ENCODE results near the gene HEG1. TPM values are rescaled to one million over a fixed set of nuclear protein-coding genes. Genes with fewer than 3 reads are reported as not detected.
A peak's percentile ranks its signal among the peaks of the same experiment; 100 is the strongest.

Gene HEG1
- total RNA-seq, 1 experiment from 2014 or later, result 21.6 TPM

GRCh38 chr3:125032100-125032643 is 23.6 kb downstream of the HEG1 start:
- no peak for DNase-seq (ENCODE audit: low read depth in 1 of 2, low spot score in 2 of 2)
- Histone ChIP-seq H3K9me3 (replicated peaks) (peaks cover 4% of the 10 kb centered on the region; the same call in 1 of the 2 replicates), H3K4me3 (no peak overlapping the region), H3K27me3 (replicated peaks) (no peaks in the 10 kb centered on the region), H3K27ac (no peak overlapping the region), H3K4me1 (replicated peaks) (peaks cover 16% of the 10 kb centered on the region), H3K36me3 (peaks cover 28% of the 10 kb centered on the region)

GRCh38 chr3:125031544-125031943 is 24.3 kb downstream of the HEG1 start:
- H3K9me3 ChIP-seq (replicated peaks), result peaks cover 4% of the 10 kb centered on the region; the same call in 1 of the 2 replicates

GRCh38 chr3:125028657-125029056 is 27.1 kb downstream of the HEG1 start:
- Histone ChIP-seq H3K4me3 (no peak overlapping the region), H3K4me1 (replicated peaks) (peaks cover 33% of the 10 kb centered on the region), H3K9me3 (replicated peaks) (no peaks in the 10 kb centered on the region), H3K36me3 (peaks cover 56% of the 10 kb centered on the region), H3K27me3 (replicated peaks) (no peaks in the 10 kb centered on the region), H3K27ac (no peak overlapping the region)
- no peak for DNase-seq (ENCODE audit: low read depth in 1 of 2, low spot score in 2 of 2)

More at GRCh38 chr3:125031544-125031943, 24.3 kb downstream of the HEG1 start:
- H3K27me3 ChIP-seq (replicated peaks), result no peaks in the 10 kb centered on the region
- H3K4me1 ChIP-seq (replicated peaks), result peaks cover 16% of the 10 kb centered on the region
- H3K36me3 ChIP-seq, result peaks cover 34% of the 10 kb centered on the region
- H3K27ac ChIP-seq, result no peak overlapping the region
- H3K4me3 ChIP-seq, result no peak overlapping the region
- DNase-seq (ENCODE audit: low read depth in 1 of 2, low spot score in 2 of 2), result no peak

GRCh38 chr3:125025642-125026041 is 30.2 kb downstream of the HEG1 start:
- Histone ChIP-seq H3K27me3 (replicated peaks) (no peaks in the 10 kb centered on the region), H3K9me3 (replicated peaks) (no peaks in the 10 kb centered on the region), H3K4me1 (replicated peaks) (peaks cover 41% of the 10 kb centered on the region), H3K27ac (no peak overlapping the region), H3K36me3 (peaks cover 75% of the 10 kb centered on the region), H3K4me3 (no peak overlapping the region)
- no peak for DNase-seq (ENCODE audit: low read depth in 1 of 2, low spot score in 2 of 2)

- DNase-seq (ENCODE audit: low read depth in 1 of 2, low spot score in 2 of 2), result no peak
- peaks cover 83% of the 10 kb centered on the region for H3K36me3 ChIP-seq
- H3K4me1 ChIP-seq (replicated peaks), result peaks cover 41% of the 10 kb centered on the region
- H3K27me3 ChIP-seq (replicated peaks), result no peaks in the 10 kb centered on the region
- H3K27ac ChIP-seq, result peak overlapping the region; percentile 33; the same call in 1 of the 2 replicates
- no peak overlapping the region for H3K4me3 ChIP-seq
- no peaks in the 10 kb centered on the region for H3K9me3 ChIP-seq (replicated peaks)
Measured at GRCh38 chr3:125024817-125025216, 31.0 kb downstream of the HEG1 start.

GRCh38 chr3:125023833-125024555 is 31.8 kb downstream of the HEG1 start:
- Histone ChIP-seq H3K4me3 (no peak overlapping the region), H3K36me3 (peaks cover 88% of the 10 kb centered on the region), H3K4me1 (replicated peaks) (peaks cover 39% of the 10 kb centered on the region), H3K27me3 (replicated peaks) (no peaks in the 10 kb centered on the region), H3K9me3 (replicated peaks) (no peaks in the 10 kb centered on the region), H3K27ac (peak overlapping the region; percentile 33; the same call in 1 of the 2 replicates)
- no peak for DNase-seq (ENCODE audit: low read depth in 1 of 2, low spot score in 2 of 2)

GRCh38 chr3:125022206-125022605 is 33.6 kb downstream of the HEG1 start:
- Histone ChIP-seq H3K36me3 (peaks cover 83% of the 10 kb centered on the region), H3K4me3 (no peak overlapping the region)

GRCh38 chr3:125019271-125019670 is 36.5 kb downstream of the HEG1 start:
- H3K4me3 ChIP-seq, result no peak overlapping the region
- peaks cover 22% of the 10 kb centered on the region for H3K4me1 ChIP-seq (replicated peaks)
- no peaks in the 10 kb centered on the region for H3K27me3 ChIP-seq (replicated peaks)
- H3K27ac ChIP-seq, result no peak overlapping the region
- no peaks in the 10 kb centered on the region for H3K9me3 ChIP-seq (replicated peaks)
- no peak for DNase-seq (ENCODE audit: low read depth in 1 of 2, low spot score in 2 of 2)
- peaks cover 76% of the 10 kb centered on the region for H3K36me3 ChIP-seq

More at GRCh38 chr3:125022206-125022605, 33.6 kb downstream of the HEG1 start:
- no peak for DNase-seq (ENCODE audit: low read depth in 1 of 2, low spot score in 2 of 2)
- no peaks in the 10 kb centered on the region for H3K9me3 ChIP-seq (replicated peaks)
- H3K27ac ChIP-seq, result no peak overlapping the region
- H3K27me3 ChIP-seq (replicated peaks), result no peaks in the 10 kb centered on the region
- peaks cover 32% of the 10 kb centered on the region for H3K4me1 ChIP-seq (replicated peaks)

GRCh38 chr3:125017406-125017805 is 38.4 kb downstream of the HEG1 start:
- no peak for DNase-seq (ENCODE audit: low read depth in 1 of 2, low spot score in 2 of 2)
- Histone ChIP-seq H3K27ac (no peak overlapping the region), H3K36me3 (peaks cover 79% of the 10 kb centered on the region), H3K4me1 (replicated peaks) (peaks cover 5% of the 10 kb centered on the region; the same call in 1 of the 2 replicates), H3K27me3 (replicated peaks) (no peaks in the 10 kb centered on the region), H3K9me3 (replicated peaks) (no peaks in the 10 kb centered on the region), H3K4me3 (no peak overlapping the region)

- no peak for DNase-seq (ENCODE audit: low read depth in 1 of 2, low spot score in 2 of 2)
- Histone ChIP-seq H3K36me3 (peaks cover 87% of the 10 kb centered on the region), H3K27me3 (replicated peaks) (no peaks in the 10 kb centered on the region), H3K9me3 (replicated peaks) (no peaks in the 10 kb centered on the region), H3K4me3 (no peak overlapping the region), H3K4me1 (replicated peaks) (peaks cover 8% of the 10 kb centered on the region), H3K27ac (no peak overlapping the region)
Measured at GRCh38 chr3:125014570-125015179, 41.1 kb downstream of the HEG1 start.

GRCh38 chr3:125013095-125013494 is 42.7 kb downstream of the HEG1 start:
- Histone ChIP-seq H3K27ac (no peak overlapping the region), H3K4me1 (replicated peaks) (peaks cover 8% of the 10 kb centered on the region), H3K27me3 (replicated peaks) (no peaks in the 10 kb centered on the region), H3K4me3 (no peak overlapping the region), H3K9me3 (replicated peaks) (no peaks in the 10 kb centered on the region), H3K36me3 (peaks cover 89% of the 10 kb centered on the region)
- no peak for DNase-seq (ENCODE audit: low read depth in 1 of 2, low spot score in 2 of 2)

GRCh38 chr3:125011941-125012340 is 43.9 kb downstream of the HEG1 start:
- H3K9me3 ChIP-seq (replicated peaks), result no peaks in the 10 kb centered on the region
- H3K27me3 ChIP-seq (replicated peaks), result no peaks in the 10 kb centered on the region
- H3K4me3 ChIP-seq, result no peak overlapping the region
- no peak overlapping the region for H3K27ac ChIP-seq
- no peak for DNase-seq (ENCODE audit: low read depth in 1 of 2, low spot score in 2 of 2)
- peaks cover 8% of the 10 kb centered on the region for H3K4me1 ChIP-seq (replicated peaks)
- peaks cover 91% of the 10 kb centered on the region for H3K36me3 ChIP-seq

GRCh38 chr3:125010393-125010792 is 45.4 kb downstream of the HEG1 start:
- no peaks in the 10 kb centered on the region for H3K27me3 ChIP-seq (replicated peaks)
- H3K36me3 ChIP-seq, result peaks cover 95% of the 10 kb centered on the region
- no peak overlapping the region for H3K27ac ChIP-seq
- H3K4me1 ChIP-seq (replicated peaks), result peaks cover 12% of the 10 kb centered on the region
- H3K9me3 ChIP-seq (replicated peaks), result no peaks in the 10 kb centered on the region
- H3K4me3 ChIP-seq, result no peak overlapping the region
- no peak for DNase-seq (ENCODE audit: low read depth in 1 of 2, low spot score in 2 of 2)

- Histone ChIP-seq H3K36me3 (peaks cover 96% of the 10 kb centered on the region), H3K4me3 (no peak overlapping the region), H3K27ac (no peak overlapping the region)
Measured at GRCh38 chr3:125008766-125009165, 47.0 kb downstream of the HEG1 start.

More at GRCh38 chr3:125008766-125009165, 47.0 kb downstream of the HEG1 start:
- no peaks in the 10 kb centered on the region for H3K9me3 ChIP-seq (replicated peaks)
- H3K4me1 ChIP-seq (replicated peaks), result peaks cover 23% of the 10 kb centered on the region
- H3K27me3 ChIP-seq (replicated peaks), result no peaks in the 10 kb centered on the region
- no peak for DNase-seq (ENCODE audit: low read depth in 1 of 2, low spot score in 2 of 2)

All from SJSA1 (cell line).